GM18520 (cell line): ENCODE measurements around the gene STX16.

Source experiments
- ATAC-seq: cut with Tn5 transposase; IDR thresholded peaks from one replicate; pipeline ENCODE4 v1.9.1; 2021; ENCODE audit not compliant: unreplicated experiment

The STX16 gene

GRCh38 chr20:58708246-58708931 lies 57.3 kb downstream of the STX16 start:
- ATAC-seq: no peak

- ATAC-seq: no peak
Observed at GRCh38 chr20:58709013-58709702, 58.1 kb downstream of the STX16 start.

- ATAC-seq: no peak
Observed at GRCh38 chr20:58709703-58710039, 58.6 kb downstream of the STX16 start.

- no peak for ATAC-seq
Observed at GRCh38 chr20:58710481-58711265, 59.6 kb downstream of the STX16 start.

- no peak for ATAC-seq
Observed at GRCh38 chr20:58711266-58712051, 60.4 kb downstream of the STX16 start.

- no peak for ATAC-seq
Observed at GRCh38 chr20:58712151-58712791, 61.2 kb downstream of the STX16 start.

GRCh38 chr20:58712806-58713731 lies 62.0 kb downstream of the STX16 start:
- no peak for ATAC-seq

GRCh38 chr20:58713801-58714339 lies 62.8 kb downstream of the STX16 start:
- no peak for ATAC-seq

GRCh38 chr20:58714340-58714922 lies 63.3 kb downstream of the STX16 start:
- ATAC-seq: no peak

- no peak for ATAC-seq
Observed at GRCh38 chr20:58714923-58715351, 63.9 kb downstream of the STX16 start.

- ATAC-seq: no peak
Observed at GRCh38 chr20:58715391-58715800, 64.3 kb downstream of the STX16 start.

- no peak for ATAC-seq
Observed at GRCh38 chr20:58715801-58716475, 64.9 kb downstream of the STX16 start.

- no peak for ATAC-seq
Observed at GRCh38 chr20:58716476-58717277, 65.6 kb downstream of the STX16 start.

- no peak for ATAC-seq
Observed at GRCh38 chr20:58717278-58718091, 66.4 kb downstream of the STX16 start.

GRCh38 chr20:58718121-58718563 lies 67.1 kb downstream of the STX16 start:
- no peak for ATAC-seq

- ATAC-seq: no peak
Observed at GRCh38 chr20:58718729-58719128, 67.6 kb downstream of the STX16 start.

GRCh38 chr20:58719258-58719657 lies 68.2 kb downstream of the STX16 start:
- no peak for ATAC-seq
